Hepatocyte (in vitro differentiated cells): ENCODE results near the gene PGC.

ENCODE experiments used
- CTCF ChIP-seq: fragments of 200-600 bp; sonication (generic); IDR thresholded peaks from 2 replicates; pipeline ENCODE4 v1.5.1; 2016; ENCODE audit warnings: antibody characterized with exemption, mild to moderate bottlenecking; ENCODE audit not compliant: poor library complexity
- EZH2 ChIP-seq: fragments of 200-600 bp; sonication (generic); IDR thresholded peaks from 2 replicates; pipeline ENCODE4 v1.6.1; 2016; ENCODE audit warnings: antibody characterized with exemption, mild to moderate bottlenecking, borderline replicate concordance
- EZH2phosphoT487 ChIP-seq: fragments of 200-600 bp; sonication (generic); IDR thresholded peaks from one replicate; pipeline ENCODE4 v1.6.1; 2018; ENCODE audit warnings: antibody characterized with exemption, mild to moderate bottlenecking, low read depth, moderate library complexity; ENCODE audit not compliant: unreplicated experiment, severe bottlenecking

- no peak for TF ChIP-seq CTCF
- no peak for TF ChIP-seq EZH2phosphoT487
- TF ChIP-seq EZH2, result no peak
Observed at GRCh38 chr6:41706876-41707564, 40.2 kb downstream of the PGC start.
